Left renal pelvis (tissue), 4 donors: Measurements from ENCODE around the gene UIMC1. TPM values are rescaled to one million over a fixed set of nuclear protein-coding genes. Genes with fewer than 3 reads are reported as not detected.
"Not testable (repeated sequence)": the region's sequence is repeated elsewhere in the genome, so short reads cannot be mapped to it uniquely, and the experiment has no call there.

ENCODE experiments used
- DNase-seq, 4 donors: peaks; one replicate each; pipeline ENCODE4 v3.0.0-alpha.2; 2013; ENCODE audit warnings: low read depth in 4 of 4, low spot score in 3 of 4
- polyA plus RNA-seq, 4 donors: library from polyadenylated mRNA; unstranded; fragments of 120-200 nt; gene quantifications; one replicate each; pipeline ENCODE4 v1.2.1, GENCODE V29; 2013; ENCODE audit not compliant: insufficient read length in 4 of 4

UIMC1 gene
- 10 to 100 TPM; 37.7 to 47.0 (median 44.7) TPM for polyA plus RNA-seq

GRCh38 chr5:177006265-177006972 is at the start of gene UIMC1:
TSS of gene UIMC1 (minus strand) at chr5:177006779. CDS start at chr5:176982615, 24,164 bp downstream.
- DNase-seq = peak; percentile 81 to 89 (median 84)

- DNase-seq = no peak
Measured at GRCh38 chr5:177049285-177049684, 42.7 kb upstream of the UIMC1 start.

- not testable (repeated sequence) for DNase-seq
Measured at GRCh38 chr5:177048531-177048930, 42.0 kb upstream of the UIMC1 start.

- no peak for DNase-seq
Measured at GRCh38 chr5:177045631-177046030, 39.1 kb upstream of the UIMC1 start.

DNA sequence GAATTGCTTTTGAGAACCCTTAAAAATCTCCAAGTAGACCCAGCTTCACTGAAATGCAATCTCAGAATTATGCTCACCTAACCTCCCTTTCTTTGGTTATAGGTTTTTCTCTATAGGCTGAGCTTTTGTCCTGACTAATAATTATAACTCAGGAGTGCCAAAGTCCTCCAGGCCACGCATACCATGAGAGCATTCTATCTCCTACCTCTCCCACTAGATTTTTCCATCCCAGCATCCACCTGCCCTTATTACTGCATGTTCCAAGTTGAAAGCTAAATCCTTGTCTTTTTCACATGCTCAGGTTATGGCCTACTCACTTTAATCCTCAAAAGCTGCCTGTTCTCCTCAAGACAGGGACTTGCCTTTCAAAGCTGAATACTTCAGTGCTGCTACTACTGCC is 38.1 kb upstream of the UIMC1 start:
- DNase-seq = no peak

- DNase-seq = no peak
Measured at GRCh38 chr5:177043958-177044357, 37.4 kb upstream of the UIMC1 start.

- DNase-seq = no peak
Measured at GRCh38 chr5:177043114-177043513, 36.5 kb upstream of the UIMC1 start.

DNA sequence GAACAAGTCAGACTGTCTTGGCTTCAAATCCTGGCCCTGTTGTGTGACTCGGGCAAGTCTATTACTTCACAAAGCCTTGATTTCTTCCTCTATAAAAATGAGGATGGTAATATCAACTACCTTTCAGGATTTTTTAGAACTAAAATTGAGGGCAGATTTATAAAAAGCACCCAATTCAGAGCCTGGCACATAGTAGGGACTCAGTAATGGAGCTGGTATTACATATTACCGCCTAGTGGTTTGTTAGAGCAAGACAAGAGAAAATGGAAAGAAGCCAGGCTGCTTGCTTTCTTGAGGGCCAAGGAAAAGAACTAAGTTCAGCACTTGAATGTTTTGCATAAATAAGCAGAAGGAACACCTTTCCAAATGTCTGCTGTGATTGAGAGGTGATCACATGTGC is 35.4 kb upstream of the UIMC1 start:
- DNase-seq = no peak

- DNase-seq = no peak
Measured at GRCh38 chr5:177040814-177041420, 34.3 kb upstream of the UIMC1 start.

DNA sequence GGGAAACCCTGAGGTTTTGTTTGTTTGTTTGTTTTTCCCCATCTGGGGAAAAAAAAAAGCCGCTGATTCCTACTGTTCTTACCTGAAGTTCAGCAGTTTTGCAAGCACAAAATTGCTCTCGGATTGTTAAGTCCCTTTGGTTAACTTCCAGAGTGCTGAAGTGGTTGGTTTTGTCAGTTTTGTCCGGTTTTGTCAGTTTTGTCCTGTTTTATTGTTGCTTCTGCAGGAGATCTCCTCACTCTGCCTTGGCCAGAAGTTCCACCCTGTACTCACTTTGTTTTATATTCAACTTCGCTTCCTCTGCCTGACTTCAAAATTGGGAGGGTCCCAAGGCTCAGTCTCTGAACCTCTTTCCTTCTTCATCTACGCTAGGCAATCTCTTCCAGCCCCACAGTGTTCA is 30.3 kb upstream of the UIMC1 start:
- DNase-seq = no peak

DNA sequence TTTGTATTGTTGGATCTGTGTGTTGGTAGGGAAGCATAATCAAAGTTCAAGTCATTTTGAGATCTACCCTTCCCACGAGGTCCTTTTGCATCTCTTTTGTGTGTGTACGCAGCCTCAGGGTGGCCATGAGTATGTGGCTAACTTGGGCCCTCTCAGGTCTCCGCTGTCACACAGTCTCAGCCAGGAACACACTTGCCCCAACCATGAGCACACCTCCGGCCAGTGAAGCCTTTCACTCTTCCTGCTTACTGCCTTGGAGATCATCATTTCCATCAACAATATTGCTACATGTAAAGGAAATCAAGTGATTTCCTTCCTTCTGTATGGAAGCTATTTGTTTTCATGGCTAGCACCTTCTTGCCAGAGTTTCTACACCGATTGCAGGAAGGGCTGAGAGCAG is 29.9 kb upstream of the UIMC1 start:
- DNase-seq = no peak

- DNase-seq = peak in 1 of 4 donors; percentile 6
Measured at GRCh38 chr5:177035976-177036375, 29.4 kb upstream of the UIMC1 start.

DNA sequence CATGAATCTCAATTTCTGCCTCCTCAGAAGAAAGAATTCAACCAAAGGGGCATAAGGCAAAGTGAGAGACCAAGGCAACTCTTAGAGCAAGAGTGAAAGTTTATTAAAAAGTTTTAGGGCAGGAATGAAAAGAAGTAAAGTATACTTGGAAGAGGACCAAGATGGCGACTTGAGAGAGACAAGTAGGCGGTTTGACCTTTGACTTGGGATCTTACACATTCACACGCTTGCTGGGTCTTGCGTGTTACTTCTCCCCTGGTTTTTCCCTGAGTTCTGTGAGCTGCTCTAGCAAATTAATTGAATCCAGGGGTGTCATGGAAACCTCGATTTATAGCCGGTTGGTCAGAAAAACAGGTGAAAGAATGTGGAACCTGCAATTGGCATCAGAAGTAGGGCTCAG is 22.9 kb upstream of the UIMC1 start:
- no peak for DNase-seq

- no peak for DNase-seq
Measured at GRCh38 chr5:177027665-177028064, 21.1 kb upstream of the UIMC1 start.

DNA sequence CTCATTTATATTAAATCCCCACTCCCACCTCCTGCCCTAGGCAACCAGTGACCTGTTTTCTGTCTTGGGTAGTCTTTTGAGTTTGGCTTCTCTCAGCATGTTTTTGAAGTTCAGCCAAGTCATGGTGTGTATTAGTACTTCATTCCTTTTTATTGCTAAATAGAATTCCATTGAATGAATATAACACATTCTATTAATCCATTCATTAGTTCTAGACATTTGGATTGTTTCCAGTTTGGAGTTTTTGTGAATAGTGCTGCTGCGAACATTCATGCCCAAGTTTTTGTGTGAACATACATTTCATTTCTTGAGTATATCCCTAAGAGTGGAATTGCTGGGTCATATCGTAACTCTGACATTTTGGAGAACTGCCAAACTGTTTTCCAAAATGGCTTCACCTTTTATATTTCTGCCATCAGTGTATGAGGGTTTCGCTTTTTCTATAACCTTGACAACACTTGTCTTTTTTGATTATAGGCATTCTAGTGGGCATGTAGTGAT is 18.6 kb upstream of the UIMC1 start:
- DNase-seq = no peak

DNA sequence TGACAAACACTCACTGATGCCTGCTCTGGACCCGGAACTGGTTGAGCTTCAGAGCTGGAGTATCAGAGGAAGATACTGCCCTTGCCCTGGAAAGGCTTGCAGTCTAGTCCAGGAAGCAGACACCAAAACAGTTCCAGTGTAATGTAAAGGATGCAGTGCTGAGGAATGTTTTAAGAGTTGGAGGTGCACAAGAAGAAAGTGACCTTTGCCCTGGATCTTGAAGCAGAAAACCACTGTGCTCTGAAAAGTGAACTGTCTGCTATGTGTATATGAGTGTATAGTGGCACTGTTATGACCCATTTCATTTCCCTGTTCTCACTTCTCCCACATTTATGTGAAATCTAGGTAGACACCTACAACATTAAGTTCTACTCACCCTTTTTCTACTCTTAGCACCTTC is 18.0 kb upstream of the UIMC1 start:
- DNase-seq = no peak

DNA sequence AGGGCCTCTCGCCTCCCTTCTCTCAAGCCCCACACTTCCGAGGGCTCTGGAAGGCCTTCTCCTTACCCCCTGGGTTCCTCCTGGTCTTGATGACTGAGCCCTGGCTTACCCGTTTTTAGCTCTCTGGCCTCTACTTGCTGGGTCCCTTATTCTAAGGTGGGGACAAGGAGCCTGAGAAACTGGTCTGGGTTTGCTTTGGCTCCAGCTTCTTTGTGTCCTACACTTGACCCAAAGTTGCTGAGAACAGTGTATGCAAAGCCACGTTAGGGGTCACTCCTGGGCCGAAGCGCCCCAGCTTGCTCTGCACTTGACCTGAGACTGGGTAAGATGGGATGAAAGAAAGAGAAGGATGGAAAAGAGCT is 16.7 kb upstream of the UIMC1 start:
- DNase-seq = no peak

DNA sequence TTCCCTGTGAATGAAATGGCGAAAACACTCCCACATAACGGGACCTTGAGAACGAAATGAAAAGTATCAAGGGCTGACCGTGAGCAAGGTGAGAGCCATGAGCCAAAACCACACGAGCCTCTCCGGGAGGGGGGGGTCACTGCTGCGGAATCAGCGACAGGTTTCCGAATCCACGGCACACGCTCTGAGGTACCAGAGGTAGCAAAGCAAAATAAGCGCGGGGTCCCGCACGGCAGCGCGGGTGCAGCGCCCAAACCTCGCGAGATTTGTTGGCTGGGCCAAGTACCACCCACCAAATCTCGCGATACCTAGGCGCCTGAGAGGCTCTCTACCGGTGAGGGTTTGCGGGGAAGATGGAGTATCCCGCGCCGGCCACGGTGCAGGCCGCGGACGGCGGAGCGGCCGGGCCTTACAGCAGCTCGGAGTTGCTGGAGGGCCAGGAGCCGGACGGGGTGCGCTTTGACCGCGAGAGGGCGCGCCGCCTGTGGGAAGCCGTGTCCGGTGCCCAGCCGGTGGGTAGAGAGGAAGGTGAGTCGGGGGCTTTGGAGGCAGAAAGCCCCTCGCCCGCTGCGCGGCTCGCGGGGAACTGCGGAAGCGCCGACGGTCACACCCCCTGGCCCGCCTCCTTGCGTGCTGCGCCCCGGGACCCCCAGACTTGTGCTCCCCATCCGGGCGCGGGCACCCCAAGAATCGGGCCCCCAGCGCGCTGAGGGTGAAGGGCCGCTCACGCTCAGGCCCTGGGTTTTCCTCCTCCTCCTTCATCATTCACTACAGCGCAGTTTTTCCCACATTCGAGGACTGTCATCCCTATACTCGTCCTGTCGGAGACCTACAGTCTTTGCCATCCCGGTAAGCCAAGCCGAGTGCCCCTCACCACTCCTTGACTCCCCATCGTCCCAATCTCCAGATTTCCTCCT is 16.1 kb upstream of the UIMC1 start, which contains the start of gene ZNF346:
Gene ZNF346 (plus strand): TSS at position 311 of the 917 bp plus-strand sequence. CDS start 43 bp downstream, at position 354.
- DNase-seq = peak; percentile 83 to 91 (median 88)

DNA sequence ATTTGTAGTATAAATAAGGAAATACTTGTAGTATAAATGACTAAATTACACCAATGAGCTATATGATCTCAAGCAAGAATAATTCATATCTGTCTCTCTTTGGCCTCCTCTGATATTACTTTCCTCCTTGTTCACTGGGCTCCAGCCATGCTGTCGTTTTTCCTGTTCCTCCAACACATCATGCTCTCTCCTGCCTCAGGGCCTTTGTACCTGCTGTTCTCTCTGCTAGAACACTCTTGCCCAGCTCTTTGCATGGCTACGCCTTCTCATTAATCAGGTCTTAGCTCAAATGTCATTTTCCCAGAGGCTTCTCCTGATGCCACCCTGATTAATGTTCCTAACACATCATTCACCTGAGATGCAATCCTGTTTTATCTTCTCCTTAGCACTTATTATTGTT is 13.5 kb upstream of the UIMC1 start:
- no peak for DNase-seq

- no peak for DNase-seq
Measured at GRCh38 chr5:177018341-177018740, 11.8 kb upstream of the UIMC1 start.

DNA sequence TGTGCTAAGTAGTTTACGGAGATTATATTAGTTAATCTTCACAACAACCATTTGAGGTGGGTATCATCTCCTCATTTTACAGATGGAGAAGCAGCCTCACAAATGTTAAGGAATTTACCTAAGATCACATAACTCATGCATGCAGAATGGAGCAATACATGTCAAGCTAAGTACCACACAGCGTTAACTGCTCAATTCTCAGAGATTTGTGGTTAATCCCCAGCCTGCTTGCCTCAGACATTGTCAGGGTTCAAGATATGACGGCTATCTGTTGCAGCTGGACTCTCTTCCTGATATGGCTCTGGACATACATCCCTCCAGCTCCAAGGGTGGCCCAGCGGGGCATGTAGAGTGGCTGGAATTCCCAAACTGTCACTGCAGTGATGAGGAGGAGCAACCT is 8.6 kb upstream of the UIMC1 start:
- no peak for DNase-seq
